H9 (cell line): Measurements from ENCODE around the gene EDRF1. TPM values are rescaled to one million over a fixed set of nuclear protein-coding genes. Genes with fewer than 3 reads are reported as not detected.

Source experiments
- DNase-seq: peaks from one replicate; pipeline ENCODE4 v3.0.0-alpha.2; 2017
- H2AFZ ChIP-seq: one replicate; pipeline ENCODE4 v1.6.1; 2013; ENCODE audit warnings: mild to moderate bottlenecking, low read length, control low read depth, moderate library complexity
- H2AK5ac ChIP-seq: 2 replicates; pipeline ENCODE4 v1.6.1; 2013; ENCODE audit warnings: low read length, control low read depth, mixed read lengths; ENCODE audit not compliant: insufficient read length
- H2BK120ac ChIP-seq: one replicate; pipeline ENCODE4 v1.6.1; 2013; ENCODE audit warnings: low read depth, mild to moderate bottlenecking, low read length, control low read depth, inconsistent platforms; ENCODE audit not compliant: poor library complexity, severe bottlenecking
- H2BK12ac ChIP-seq: 2 replicates; pipeline ENCODE4 v1.6.1; 2013; ENCODE audit warnings: low read length, control low read depth, mixed read lengths, low read depth; ENCODE audit not compliant: insufficient read length
- H2BK15ac ChIP-seq: 2 replicates; pipeline ENCODE4 v1.6.1; 2013; ENCODE audit warnings: low read depth, low read length, control low read depth
- H2BK20ac ChIP-seq: one replicate; pipeline ENCODE4 v1.6.1; 2013; ENCODE audit warnings: low read depth, mild to moderate bottlenecking, low read length, control low read depth, inconsistent platforms; ENCODE audit not compliant: poor library complexity, severe bottlenecking
- H2BK5ac ChIP-seq: 2 replicates; pipeline ENCODE4 v1.6.1; 2013; ENCODE audit warnings: low read length, control low read depth, mixed read lengths; ENCODE audit not compliant: insufficient read length
- H3K14ac ChIP-seq: 2 replicates; pipeline ENCODE4 v1.6.1; 2013; ENCODE audit warnings: low read length, control low read depth; ENCODE audit not compliant: insufficient read depth
- H3K18ac ChIP-seq: 2 replicates; pipeline ENCODE4 v1.6.1; 2013; ENCODE audit warnings: low read depth, mild to moderate bottlenecking, mixed read lengths, low read length, control low read depth; ENCODE audit not compliant: insufficient read length
- H3K23ac ChIP-seq: 2 replicates; pipeline ENCODE4 v1.6.1; 2013; ENCODE audit warnings: low read length, control low read depth, mixed read lengths, low read depth; ENCODE audit not compliant: insufficient read length
- H3K23me2 ChIP-seq: 2 replicates; pipeline ENCODE4 v1.6.1; 2013; ENCODE audit warnings: low read depth, mild to moderate bottlenecking, mixed read lengths, low read length, control low read depth; ENCODE audit not compliant: insufficient read length, poor library complexity, severe bottlenecking
- H3K27ac ChIP-seq: 2 replicates; pipeline ENCODE4 v1.5.1; 2013; ENCODE audit warnings: low read length, control low read depth, mixed read lengths, low read depth; ENCODE audit not compliant: insufficient read length
- H3K27me3 ChIP-seq: 2 replicates; pipeline ENCODE4 v1.6.1; 2013; ENCODE audit warnings: low read length, control low read depth, inconsistent platforms; ENCODE audit not compliant: insufficient read depth
- H3K4ac ChIP-seq: 2 replicates; pipeline ENCODE4 v1.6.1; 2013; ENCODE audit warnings: low read depth, mild to moderate bottlenecking, control low read depth, inconsistent platforms, low read length, moderate library complexity
- H3K4me1 ChIP-seq: 2 replicates; pipeline ENCODE4 v1.6.1; 2013; ENCODE audit warnings: low read length, control low read depth, inconsistent platforms; ENCODE audit not compliant: insufficient read depth
- H3K4me2 ChIP-seq: 2 replicates; pipeline ENCODE4 v1.6.1; 2013; ENCODE audit warnings: low read length, control low read depth, mixed read lengths; ENCODE audit not compliant: insufficient read length, insufficient read depth
- H3K56ac ChIP-seq: 2 replicates; pipeline ENCODE4 v1.6.1; 2013; ENCODE audit warnings: low read depth, mild to moderate bottlenecking, mixed read lengths, low read length, control low read depth; ENCODE audit not compliant: insufficient read length
- H3K79me1 ChIP-seq: 2 replicates; pipeline ENCODE4 v1.6.1; 2013; ENCODE audit warnings: low read depth, mild to moderate bottlenecking, moderate library complexity, low read length, control low read depth, inconsistent platforms; ENCODE audit not compliant: insufficient read depth, poor library complexity, severe bottlenecking
- H3K79me2 ChIP-seq: 2 replicates; pipeline ENCODE4 v1.6.1; 2013; ENCODE audit warnings: low read length, control low read depth, inconsistent platforms; ENCODE audit not compliant: insufficient read depth
- H3K9ac ChIP-seq: 2 replicates; pipeline ENCODE4 v1.6.1; 2013; ENCODE audit warnings: low read length, control low read depth, mixed read lengths; ENCODE audit not compliant: insufficient read length; ENCODE audit errors: extremely low read depth
- H3K9me3 ChIP-seq: one replicate; pipeline ENCODE4 v1.6.1; 2013; ENCODE audit warnings: low read depth, low read length, inconsistent platforms; ENCODE audit not compliant: control insufficient read depth
- H3T11ph ChIP-seq: one replicate; pipeline ENCODE4 v1.6.1; 2013; ENCODE audit warnings: mild to moderate bottlenecking, low read length, control low read depth, inconsistent platforms
- H4K20me1 ChIP-seq: one replicate; pipeline ENCODE4 v1.6.1; 2013; ENCODE audit not compliant: control insufficient read depth, insufficient read length, insufficient read depth
- H4K5ac ChIP-seq: 2 replicates; pipeline ENCODE4 v1.6.1; 2013; ENCODE audit warnings: low read depth, mild to moderate bottlenecking, mixed read lengths, low read length, control low read depth; ENCODE audit not compliant: insufficient read length
- H4K8ac ChIP-seq: replicated peaks from 2 replicates; pipeline ENCODE4 v1.6.1; 2013; ENCODE audit warnings: low read length, control low read depth, mixed read lengths, low read depth; ENCODE audit not compliant: insufficient read length
- H4K91ac ChIP-seq: 2 replicates; pipeline ENCODE4 v1.6.1; 2013; ENCODE audit warnings: low read depth, mild to moderate bottlenecking, moderate library complexity, mixed read lengths, low read length, control low read depth; ENCODE audit not compliant: insufficient read length
- H3K27ac Mint-ChIP-seq, 3 experiments: 2 replicates in 2 of 3; 3 replicates in 1 of 3; pipeline ENCODE4 v1.8.0; 2020 to 2021; ENCODE audit warnings: mixed read lengths in 3 of 3, mild to moderate bottlenecking in 1 of 3, moderate library complexity in 1 of 3
- H3K27me3 Mint-ChIP-seq: 2 replicates; pipeline ENCODE4 v1.8.0; 2021; ENCODE audit warnings: low read depth, mild to moderate bottlenecking, moderate library complexity, mixed read lengths
- H3K36me3 Mint-ChIP-seq, 3 experiments: 2 replicates in 2 of 3; 3 replicates in 1 of 3; pipeline ENCODE4 v1.8.0; 2020 to 2021; ENCODE audit warnings: low read depth in 3 of 3, mixed read lengths in 3 of 3; ENCODE audit not compliant: insufficient read depth in 1 of 3
- H3K4me1 Mint-ChIP-seq, 2 experiments: 2 replicates each; pipeline ENCODE4 v1.8.0; 2020; ENCODE audit warnings: mixed read lengths in 2 of 2
- H3K4me3 Mint-ChIP-seq, 2 experiments: 2 replicates in 1 of 2; 3 replicates in 1 of 2; pipeline ENCODE4 v1.8.0; 2020 to 2021; ENCODE audit warnings: mild to moderate bottlenecking in 2 of 2, mixed read lengths in 2 of 2, moderate library complexity in 1 of 2
- H3K9me3 Mint-ChIP-seq, 2 experiments: 2 replicates in 1 of 2; 3 replicates in 1 of 2; pipeline ENCODE4 v1.8.0; 2020; ENCODE audit warnings: mild to moderate bottlenecking in 2 of 2, mixed read lengths in 2 of 2, moderate library complexity in 1 of 2
- WGBS: extraction: QIAGEN DNeasy Blood & Tissue Kit; methylation state at CpG from one replicate; pipeline ENCODE4 v1.1.7; 2013; ENCODE audit warnings: missing lambda C conversion rate, low lambda C conversion rate, mixed read lengths; ENCODE audit not compliant: insufficient read length; ENCODE audit errors: extremely low coverage; 5-methylcytosine and 5-hydroxymethylcytosine counted together
- total RNA-seq: library from RNA; stranded (reverse); gene quantifications from 2 replicates; pipeline ENCODE4 v1.2.1, GENCODE V29; 2021
- TF ChIP-seq, protein P1 (sequence below): fragments of 200-600 bp; sonication (generic); conservative IDR thresholded peaks from 3 replicates; pipeline ENCODE4 v1.8.0; 2021; ENCODE audit warnings: antibody characterized with exemption, mild to moderate bottlenecking

Gene EDRF1
- total RNA-seq, 1 experiment from 2014 or later, result 51.0 TPM

DNA sequence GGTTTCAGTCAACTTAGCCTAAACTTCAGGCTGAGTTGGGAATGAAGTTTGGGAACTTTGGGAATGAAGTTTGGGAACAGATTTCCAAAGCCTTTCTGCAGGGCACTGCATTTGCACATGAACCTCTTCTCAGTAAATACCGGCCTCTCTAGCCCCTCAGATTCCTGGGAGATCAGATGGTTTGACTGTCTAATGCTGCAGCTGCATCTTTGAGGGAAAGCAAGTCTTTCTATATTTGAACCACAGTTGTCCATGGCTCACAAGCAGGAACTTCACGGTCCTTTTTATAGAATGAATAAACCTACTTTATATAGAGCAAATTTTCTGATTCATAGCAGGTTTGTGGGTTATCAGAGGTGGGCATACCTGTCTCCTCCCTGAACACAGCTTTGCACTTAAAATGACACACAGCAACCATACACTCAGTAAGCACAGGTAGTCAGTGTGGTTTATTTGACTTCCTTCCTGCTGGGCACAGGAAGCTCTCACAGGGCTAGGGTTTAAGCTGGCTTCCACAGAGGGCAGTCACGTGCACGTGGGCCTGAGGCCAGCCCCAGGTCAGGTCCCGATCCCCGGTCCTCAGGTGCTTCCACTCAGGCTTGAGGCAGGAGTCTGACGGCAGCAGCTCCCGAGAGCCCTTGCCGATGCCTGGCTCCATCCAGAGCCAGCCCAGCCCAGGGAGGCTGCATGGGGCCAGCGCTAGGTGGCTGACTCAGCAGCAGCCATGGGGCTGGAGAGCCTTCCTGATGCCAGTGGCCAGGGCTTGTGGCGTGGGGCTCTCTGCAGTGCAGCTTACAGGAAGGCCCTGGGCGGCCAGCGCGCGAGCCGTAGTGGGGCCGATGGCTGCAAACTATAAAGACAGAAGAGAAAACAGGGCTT lies 68.9 kb downstream of the EDRF1 start:
- WGBS, result no CpG with 5 or more reads among the region's 17 CpGs
- Histone ChIP-seq H3K9ac (no peak overlapping the region), H2AK5ac (no peak overlapping the region), H3K27ac (no peak overlapping the region), H3K4me1 (no peaks in the 10 kb centered on the region), H3K23me2 (no peaks in the 10 kb centered on the region), H3K79me2 (no peaks in the 10 kb centered on the region), H4K8ac (no peak overlapping the region), H3K4ac (no peak overlapping the region), H2BK20ac (no peak overlapping the region), H3K4me2 (no peak overlapping the region), H3K79me1 (no peaks in the 10 kb centered on the region), H3T11ph (no peak overlapping the region), H4K5ac (no peak overlapping the region), H2AFZ (no peak overlapping the region), H2BK15ac (no peak overlapping the region), H3K56ac (no peak overlapping the region), H3K23ac (no peak overlapping the region), H3K18ac (no peak overlapping the region), H4K91ac (no peak overlapping the region), H3K14ac (no peak overlapping the region), H3K9me3 (no peaks in the 10 kb centered on the region), H2BK12ac (no peak overlapping the region), H2BK5ac (no peak overlapping the region), H2BK120ac (no peak overlapping the region), H4K20me1 (no peaks in the 10 kb centered on the region), H3K27me3 (no peaks in the 10 kb centered on the region)
- Mint-ChIP-seq H3K27ac (0 out of 7 replicates have a peak overlapping the region, but pooled peaks of 2 of the 3 experiments have one; percentile 2 to 12), H3K4me3 (no peak overlapping the region), H3K9me3 (no peaks in the 10 kb centered on the region), H3K4me1 (no peaks in the 10 kb centered on the region), H3K27me3 (no peaks in the 10 kb centered on the region), H3K36me3 (peaks cover 0 to 13% (median 12%) of the 10 kb centered on the region in 3 experiments; a peak in 6 of 7 replicates)
- TF ChIP-seq, protein P1, sequence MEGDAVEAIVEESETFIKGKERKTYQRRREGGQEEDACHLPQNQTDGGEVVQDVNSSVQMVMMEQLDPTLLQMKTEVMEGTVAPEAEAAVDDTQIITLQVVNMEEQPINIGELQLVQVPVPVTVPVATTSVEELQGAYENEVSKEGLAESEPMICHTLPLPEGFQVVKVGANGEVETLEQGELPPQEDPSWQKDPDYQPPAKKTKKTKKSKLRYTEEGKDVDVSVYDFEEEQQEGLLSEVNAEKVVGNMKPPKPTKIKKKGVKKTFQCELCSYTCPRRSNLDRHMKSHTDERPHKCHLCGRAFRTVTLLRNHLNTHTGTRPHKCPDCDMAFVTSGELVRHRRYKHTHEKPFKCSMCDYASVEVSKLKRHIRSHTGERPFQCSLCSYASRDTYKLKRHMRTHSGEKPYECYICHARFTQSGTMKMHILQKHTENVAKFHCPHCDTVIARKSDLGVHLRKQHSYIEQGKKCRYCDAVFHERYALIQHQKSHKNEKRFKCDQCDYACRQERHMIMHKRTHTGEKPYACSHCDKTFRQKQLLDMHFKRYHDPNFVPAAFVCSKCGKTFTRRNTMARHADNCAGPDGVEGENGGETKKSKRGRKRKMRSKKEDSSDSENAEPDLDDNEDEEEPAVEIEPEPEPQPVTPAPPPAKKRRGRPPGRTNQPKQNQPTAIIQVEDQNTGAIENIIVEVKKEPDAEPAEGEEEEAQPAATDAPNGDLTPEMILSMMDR, result no peak
- no peak for DNase-seq
